GM12801 (cell line): ENCODE results near the gene AMZ1.

Experiments
- CTCF ChIP-seq: IDR thresholded peaks from one replicate; pipeline ENCODE4 v1.5.1; 2011; ENCODE audit warnings: control low read depth; ENCODE audit not compliant: insufficient read length; ENCODE audit errors: extremely low read depth

The AMZ1 gene

GRCh38 chr7:2646680-2647571 is 41.1 kb upstream of the AMZ1 start:
- TF ChIP-seq CTCF, result no peak

GRCh38 chr7:2647594-2648172 is 40.3 kb upstream of the AMZ1 start:
- no peak for TF ChIP-seq CTCF

- no peak for TF ChIP-seq CTCF
Measured at GRCh38 chr7:2649139-2649838, 38.7 kb upstream of the AMZ1 start.

GRCh38 chr7:2649991-2650390 is 38.0 kb upstream of the AMZ1 start:
- no peak for TF ChIP-seq CTCF

- no peak for TF ChIP-seq CTCF
Measured at GRCh38 chr7:2650451-2650850, 37.6 kb upstream of the AMZ1 start.

GRCh38 chr7:2651336-2651735 is 36.7 kb upstream of the AMZ1 start:
- TF ChIP-seq CTCF, result no peak

- TF ChIP-seq CTCF, result no peak
Measured at GRCh38 chr7:2651847-2652735, 35.9 kb upstream of the AMZ1 start.
